Thyroid gland (tissue), 4 donors: ENCODE data around the gene EN2. TPM values are rescaled to one million over a fixed set of nuclear protein-coding genes. Genes with fewer than 3 reads are reported as not detected.

Experiments used
- DNase-seq, 2 donors: peaks; one replicate each; pipeline ENCODE4 v3.0.0-alpha.2; 2019
- H3K27ac ChIP-seq, 3 donors: fragments of 200-600 bp; sonication (generic); 1 replicate in 2 of 3; 2 replicates in 1 of 3; pipeline ENCODE4 v1.5.1; 2016 to 2019; ENCODE audit warnings: mild to moderate bottlenecking in 1 of 3, moderate library complexity in 1 of 3
- H3K27me3 ChIP-seq: fragments of 200-600 bp; sonication (generic); one replicate; pipeline ENCODE4 v1.5.1; 2019
- H3K36me3 ChIP-seq, 2 donors: fragments of 200-600 bp; sonication (generic); one replicate each; pipeline ENCODE4 v1.5.1; 2016 to 2019
- H3K4me1 ChIP-seq, 2 donors: fragments of 200-600 bp; sonication (generic); one replicate each; pipeline ENCODE4 v1.5.1; 2017 to 2019
- H3K4me3 ChIP-seq, 3 donors: fragments of 200-600 bp; sonication (generic); replicated peaks in 1 of 3; 1 replicate in 2 of 3; 2 replicates in 1 of 3; pipeline ENCODE4 v1.5.1; 2016; ENCODE audit warnings: mild to moderate bottlenecking in 1 of 3
- H3K9me3 ChIP-seq: fragments of 200-600 bp; sonication (generic); one replicate; pipeline ENCODE4 v1.5.1; 2017
- CTCF ChIP-seq, 6 experiments: fragments of 200-600 bp in 3 of 6; fragments of 450-650 bp in 3 of 6; sonication (generic) in 3 of 6; IDR thresholded peaks; one replicate each; pipeline ENCODE4 v1.5.1; 2016 to 2019; ENCODE audit warnings: antibody characterized with exemption in 6 of 6, mild to moderate bottlenecking in 2 of 6, inconsistent platforms in 1 of 6, moderate library complexity in 1 of 6
- POLR2A ChIP-seq, 2 donors: fragments of 450-650 bp; IDR thresholded peaks; one replicate each; pipeline ENCODE4 v1.6.1; 2017; ENCODE audit warnings: antibody characterized with exemption in 2 of 2, mild to moderate bottlenecking in 2 of 2, moderate library complexity in 1 of 2
- WGBS, 2 donors: methylation state at CpG; one replicate each; pipeline ENCODE4 v1.1.5; 2017; 5-methylcytosine and 5-hydroxymethylcytosine counted together
- intact Hi-C: fragments of 100-400 bp; cut with DNase I; formaldehyde crosslinking; loops from one replicate; pipeline ENCODE4 v1.15.1; 2023
- total RNA-seq, 4 donors: library from RNA; depleted of rRNA; stranded (reverse); fragments of >200 nt; gene quantifications; one replicate each; pipeline ENCODE4 v1.2.3, GENCODE V29; 2016

Gene EN2
- total RNA-seq, 4 donors from 2014 or later, result 0.22 to 0.29 (median 0.27) TPM; not detected in 1

DNA sequence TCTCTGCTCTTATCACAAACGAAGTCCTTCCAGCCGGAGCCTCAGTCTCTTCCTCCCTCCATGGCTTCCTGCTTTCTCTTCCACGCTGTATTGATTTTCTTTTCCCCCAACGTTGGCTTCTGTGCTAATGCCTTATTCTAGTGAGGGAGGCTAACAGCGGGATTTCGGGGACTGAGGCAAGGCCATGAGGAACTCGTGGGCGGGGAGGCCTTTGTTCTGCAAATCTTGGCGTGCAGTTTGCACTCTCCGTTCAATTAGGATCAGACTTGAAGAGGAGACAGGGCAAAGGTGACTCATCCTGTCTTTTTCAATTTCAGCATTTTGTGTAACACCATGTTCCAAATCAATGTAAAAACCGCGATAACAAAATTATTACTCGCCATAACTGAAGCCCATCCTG lies 25.3 kb downstream of the EN2 start:
- intact Hi-C loops, result no loop called here
- no peaks in the 10 kb centered on the region for H3K36me3 ChIP-seq
- no peak overlapping the region for H3K4me3 ChIP-seq
- DNase-seq, result no peak
- no peaks in the 10 kb centered on the region for H3K4me1 ChIP-seq
- H3K27me3 ChIP-seq, result no peaks in the 10 kb centered on the region
- 45 to 46% methylated on average over 13 of the region's 13 CpGs for WGBS, 2 donors
- no peak overlapping the region for H3K27ac ChIP-seq
- no peak for TF ChIP-seq POLR2A (IDR thresholded peaks at IDR 0.05)
- no peak for TF ChIP-seq CTCF (IDR thresholded peaks at IDR 0.05)
- no peaks in the 10 kb centered on the region for H3K9me3 ChIP-seq

- intact Hi-C loops, result no loop called here
- no peaks in the 10 kb centered on the region for H3K36me3 ChIP-seq
Observed at GRCh38 chr7:155483868-155484325, 26.0 kb downstream of the EN2 start.

DNA sequence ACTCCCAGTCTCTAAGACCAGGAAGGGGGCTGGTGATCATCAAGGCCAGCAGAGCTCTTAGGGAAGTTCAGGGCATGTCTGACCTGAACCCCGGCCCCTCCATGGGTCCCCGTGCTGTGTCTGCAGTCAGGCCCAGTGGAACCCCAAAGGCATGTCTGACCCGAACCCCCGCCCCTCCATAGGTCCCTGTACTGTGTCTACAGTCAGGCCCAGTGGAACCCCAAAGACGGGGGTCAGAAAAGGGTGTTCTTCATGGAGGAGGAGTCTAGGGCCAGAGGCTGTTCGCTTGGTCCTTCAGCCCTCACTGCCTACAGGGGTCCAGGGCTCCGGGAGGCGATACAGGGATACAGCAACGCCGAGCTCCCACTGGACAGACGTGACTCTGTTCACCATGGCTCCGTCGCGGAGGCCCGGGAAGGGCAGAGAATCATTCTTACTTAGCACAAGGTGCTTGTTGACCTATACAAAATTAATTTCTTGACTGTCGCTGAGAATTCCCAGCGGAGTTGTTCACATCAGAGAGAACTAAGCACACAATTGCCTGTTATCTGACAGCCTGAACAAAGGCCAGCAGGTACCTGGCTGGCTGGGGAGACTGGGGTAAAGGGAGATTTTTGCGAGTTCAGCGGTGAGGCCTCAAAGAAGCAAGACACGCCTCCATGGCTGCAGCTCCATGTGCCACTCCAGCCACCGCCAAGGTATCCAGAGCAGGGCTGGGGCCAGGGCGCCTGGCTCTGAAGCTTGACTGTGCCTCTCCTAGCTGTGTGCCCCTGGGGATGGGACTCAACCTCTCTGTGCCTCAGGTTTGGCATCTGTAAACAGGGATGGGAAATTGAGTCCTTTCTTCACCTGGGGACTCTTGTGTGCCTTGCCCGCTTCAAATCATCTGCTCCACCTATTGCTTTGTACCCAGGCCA lies 26.8 kb downstream of the EN2 start:
- intact Hi-C loops, result no loop called here
- no peak overlapping the region for H3K27ac ChIP-seq
- no peak overlapping the region for H3K4me3 ChIP-seq
- H3K9me3 ChIP-seq, result no peaks in the 10 kb centered on the region
- no peaks in the 10 kb centered on the region for H3K4me1 ChIP-seq
- TF ChIP-seq POLR2A (IDR thresholded peaks at IDR 0.05) (no peak), CTCF (IDR thresholded peaks at IDR 0.05) (no peak)
- 79 to 86% methylated on average over 19 to 22 of the region's 23 CpGs for WGBS, 2 donors
- H3K27me3 ChIP-seq, result no peaks in the 10 kb centered on the region
- no peaks in the 10 kb centered on the region for H3K36me3 ChIP-seq
- no peak for DNase-seq

More at GRCh38 chr7:155483868-155484325, 26.0 kb downstream of the EN2 start:
- Histone ChIP-seq H3K4me3 (no peak overlapping the region), H3K27me3 (no peaks in the 10 kb centered on the region), H3K9me3 (no peaks in the 10 kb centered on the region), H3K4me1 (no peaks in the 10 kb centered on the region), H3K27ac (no peak overlapping the region)
- DNase-seq, result no peak
- no peak for TF ChIP-seq CTCF (IDR thresholded peaks at IDR 0.05)
- no peak for TF ChIP-seq POLR2A (IDR thresholded peaks at IDR 0.05)
- WGBS, 2 donors, result 72 to 86% methylated on average over 16 of the region's 16 CpGs

DNA sequence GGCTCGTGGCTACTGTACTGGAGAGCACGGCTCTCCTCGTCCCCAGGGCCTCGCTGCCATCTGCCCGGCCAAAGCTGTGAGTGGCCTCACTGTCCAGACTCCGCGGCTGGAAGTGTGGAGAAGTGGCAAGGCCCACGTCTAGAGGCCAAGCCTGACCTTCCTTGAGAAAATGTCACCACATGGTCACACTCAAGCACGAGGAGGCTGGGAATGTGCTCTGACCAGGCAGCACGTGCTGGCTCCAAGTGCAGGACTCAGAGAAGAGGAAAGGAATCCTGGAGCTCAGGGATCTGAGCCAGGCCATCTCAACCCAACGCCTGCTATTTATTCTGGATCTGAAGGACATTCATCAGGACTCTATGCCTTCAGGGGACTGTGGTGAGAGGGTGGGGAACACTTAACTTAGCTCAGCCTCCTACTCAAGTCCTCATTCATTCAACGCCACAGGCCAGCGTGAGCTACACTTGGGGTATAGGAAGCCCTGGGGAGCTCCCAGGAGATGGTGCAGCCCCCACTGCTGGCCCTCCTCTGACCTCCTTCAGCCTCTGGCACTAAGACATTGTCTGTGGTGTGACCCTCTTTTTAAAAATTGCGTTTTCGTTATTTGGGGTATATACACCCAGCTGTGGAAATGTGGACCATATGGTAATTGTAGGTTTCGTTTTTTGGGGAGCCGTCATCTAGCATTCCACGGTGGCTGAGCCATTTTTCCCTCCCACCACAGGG lies 29.0 kb downstream of the EN2 start:
- H3K27ac ChIP-seq, result no peak overlapping the region
- no peak for DNase-seq
- H3K36me3 ChIP-seq, result no peaks in the 10 kb centered on the region
- peaks cover 0 to 13% of the 10 kb centered on the region in 2 donors for H3K4me1 ChIP-seq
- intact Hi-C loops, result no loop called here
- H3K9me3 ChIP-seq, result no peaks in the 10 kb centered on the region
- no peaks in the 10 kb centered on the region for H3K27me3 ChIP-seq
- WGBS, 2 donors, result 81 to 83% methylated on average over 18 of the region's 18 CpGs
- TF ChIP-seq CTCF (IDR thresholded peaks at IDR 0.05) (no peak), POLR2A (IDR thresholded peaks at IDR 0.05) (no peak)
- no peak overlapping the region for H3K4me3 ChIP-seq
